Adrenal gland (tissue), 5 donors: ENCODE data around the gene FAM186B.

Source experiments
- CTCF ChIP-seq, 6 experiments: fragments of 450-650 bp in 4 of 6; fragments of 200-600 bp in 2 of 6; sonication (generic) in 1 of 6; IDR thresholded peaks; 1 replicate in 5 of 6; 2 replicates in 1 of 6; pipeline versions ENCODE4 v1.5.1 to v1.8.0; 2016 to 2021; ENCODE audit warnings: antibody characterized with exemption in 6 of 6, mild to moderate bottlenecking in 2 of 6, moderate library complexity in 1 of 6
- POLR2A ChIP-seq, 2 donors: fragments of 450-650 bp; IDR thresholded peaks; one replicate each; pipeline ENCODE4 v1.6.1; 2017; ENCODE audit warnings: antibody characterized with exemption in 2 of 2, mild to moderate bottlenecking in 2 of 2, moderate library complexity in 1 of 2
- donor health status: DM: no; HTN: no; CAD: no.

- no peak for TF ChIP-seq POLR2A (IDR thresholded peaks at IDR 0.05)
- no peak for TF ChIP-seq CTCF (IDR thresholded peaks at IDR 0.05)
These were observed 54.7 kb downstream of the FAM186B start for GRCh38 chr12:49550693-49551252.
